Activated CD4-positive, alpha-beta T cell treated with anti-CD3 and anti-CD28 coated beads, Interleukin-2, amount 50 U/mL, for 1 hour (primary cell): Measurements from ENCODE around the gene WEE2.

Experiments used
- DNase-seq: peaks from one replicate; pipeline ENCODE4 v3.0.0-alpha.2; 2020

Gene WEE2

GRCh38 chr7:141691961-141692360 is 16.2 kb upstream of the WEE2 start:
- DNase-seq, result no peak

GRCh38 chr7:141693082-141693481 is 15.1 kb upstream of the WEE2 start:
- no peak for DNase-seq

- no peak for DNase-seq
Measured at GRCh38 chr7:141695803-141696289, 12.3 kb upstream of the WEE2 start.

DNA sequence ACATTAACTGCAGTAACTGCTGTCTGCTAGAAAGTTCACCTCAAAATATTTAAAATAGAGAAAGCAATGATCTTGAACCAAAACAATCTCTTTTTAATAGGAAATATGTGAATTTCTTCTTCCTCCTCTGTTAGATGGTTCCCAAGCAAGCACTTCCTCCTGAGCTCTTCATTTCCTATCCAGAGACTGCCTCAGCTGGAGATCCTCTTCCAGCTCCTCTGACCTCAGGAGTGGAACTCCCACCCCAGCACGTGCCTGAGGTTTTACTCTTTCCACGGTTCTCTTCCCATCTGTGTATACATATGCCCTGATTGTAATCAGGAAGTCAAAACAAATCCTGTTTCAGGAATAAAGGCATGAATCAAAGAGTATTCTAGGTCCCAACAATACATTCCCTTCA is 11.8 kb upstream of the WEE2 start:
- DNase-seq, result no peak

GRCh38 chr7:141697211-141697871 is 10.8 kb upstream of the WEE2 start:
- DNase-seq, result no peak

DNA sequence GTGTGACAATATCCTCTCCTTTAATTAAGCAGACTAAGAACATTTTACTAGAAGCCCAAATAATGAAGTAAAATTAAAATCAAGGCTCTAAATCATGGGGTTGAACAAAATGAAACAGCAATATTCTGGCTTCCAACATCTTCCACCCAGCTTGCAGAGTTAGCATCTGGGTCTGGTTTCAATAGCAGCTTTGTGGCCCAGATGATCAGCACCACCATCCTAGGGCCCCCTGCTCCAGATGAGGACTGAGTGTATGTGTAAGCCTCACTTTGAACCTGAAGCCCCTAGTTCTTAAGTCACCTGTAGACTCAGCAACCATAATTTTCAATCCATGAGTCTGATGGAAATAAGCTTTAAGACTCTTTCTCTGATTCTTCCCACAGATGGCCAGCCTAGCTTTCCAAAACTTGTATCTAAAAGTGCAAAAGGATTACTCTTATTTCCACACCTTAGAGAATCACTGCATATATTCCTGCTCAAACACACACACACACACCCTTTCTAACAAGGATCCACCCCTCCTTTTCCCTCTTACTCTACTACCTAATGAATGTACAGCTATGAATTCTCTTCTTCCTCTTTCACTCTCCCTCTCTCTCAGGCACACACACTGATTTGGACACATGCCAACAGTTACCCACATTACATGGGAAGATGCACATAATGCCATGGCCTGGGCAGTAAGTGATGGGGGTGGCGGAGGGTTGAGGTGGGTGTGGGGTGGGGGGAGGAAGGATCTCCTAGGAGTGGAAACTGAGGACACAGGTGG is 9.7 kb upstream of the WEE2 start:
- DNase-seq, result no peak

DNA sequence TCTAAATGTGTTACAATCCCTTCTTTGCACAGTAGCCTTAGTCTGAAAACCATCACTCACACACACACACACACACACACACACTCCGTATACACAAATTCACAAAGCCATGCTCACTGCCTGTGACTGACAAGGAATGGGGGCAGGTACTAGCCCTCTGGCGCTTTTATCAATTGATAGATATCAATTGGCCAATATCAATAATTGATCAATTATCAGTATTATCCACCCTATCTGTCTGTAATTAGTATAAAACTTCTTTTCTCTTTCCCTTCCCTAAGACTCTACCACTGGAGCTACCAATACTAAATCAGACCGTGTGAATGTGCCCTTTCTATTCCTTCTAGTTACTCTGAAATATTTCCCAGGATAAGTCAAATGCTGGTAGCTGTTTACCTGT is 8.3 kb upstream of the WEE2 start:
- DNase-seq, result no peak

- DNase-seq, result no peak
Measured at GRCh38 chr7:141700296-141700847, 7.8 kb upstream of the WEE2 start.

DNA sequence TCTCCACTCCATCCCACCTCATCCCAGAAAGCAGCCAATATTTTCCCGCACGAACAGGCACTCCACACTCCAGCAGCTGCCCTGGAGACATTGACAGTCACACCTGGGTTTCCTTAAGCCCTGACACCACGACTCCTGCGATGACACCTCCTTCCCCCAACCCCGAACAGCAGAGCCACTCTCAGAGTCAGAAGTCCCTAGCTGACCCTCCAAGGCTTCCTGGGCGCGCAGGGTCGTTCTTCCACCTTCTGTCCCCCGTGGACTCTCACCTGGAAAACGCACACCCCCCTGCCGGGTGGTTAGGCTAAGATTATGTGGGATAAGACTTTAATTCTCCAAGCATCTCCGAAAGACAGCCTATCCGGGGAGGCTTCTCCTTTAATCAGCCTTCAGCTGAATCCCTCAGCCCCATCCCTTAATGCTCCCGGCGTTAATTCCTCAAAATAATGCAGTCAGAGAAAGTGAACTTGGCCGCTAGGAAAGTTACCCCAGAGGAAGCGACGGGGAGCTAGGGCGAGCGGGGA is 7.2 kb upstream of the WEE2 start:
- no peak for DNase-seq

- DNase-seq, result peak; percentile 58
Measured at GRCh38 chr7:141701489-141702046, 6.6 kb upstream of the WEE2 start.

DNA sequence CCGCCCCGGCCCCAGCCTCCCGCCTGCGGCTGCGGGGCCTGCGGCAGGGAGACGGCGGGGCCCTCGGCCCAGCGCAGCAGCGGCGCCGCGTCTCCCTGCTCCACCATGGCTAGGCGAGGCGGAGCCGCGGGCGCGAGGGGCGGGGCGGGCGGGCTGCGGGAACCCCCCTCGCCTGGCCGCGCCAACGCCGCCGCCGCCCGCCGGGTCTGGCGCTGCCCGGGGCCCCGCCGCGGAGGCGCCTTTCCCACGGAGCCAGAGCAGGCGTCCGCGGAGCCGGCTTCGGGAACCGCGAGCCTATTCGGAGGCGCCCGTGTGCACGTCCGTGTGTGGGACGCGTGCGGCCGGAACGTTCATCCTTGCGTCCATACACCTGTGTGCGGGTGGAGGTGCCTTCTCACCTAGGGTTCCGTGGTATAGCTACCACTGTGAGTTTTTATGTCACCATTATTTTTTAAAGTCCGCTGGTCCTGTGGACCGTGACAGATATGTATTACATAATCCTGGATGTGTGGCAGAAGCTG is 6.0 kb upstream of the WEE2 start, which contains the start of gene DENND11:
TSS of gene DENND11 (minus strand) at position 120 of the 521 bp plus-strand sequence. CDS start at position 107, 13 bp downstream.
- DNase-seq, result peak; percentile 50

- DNase-seq, result no peak
Measured at GRCh38 chr7:141702892-141703291, 5.3 kb upstream of the WEE2 start.

GRCh38 chr7:141704112-141704511 is 4.0 kb upstream of the WEE2 start:
- no peak for DNase-seq

- no peak for DNase-seq
Measured at GRCh38 chr7:141704741-141705140, 3.4 kb upstream of the WEE2 start.

DNA sequence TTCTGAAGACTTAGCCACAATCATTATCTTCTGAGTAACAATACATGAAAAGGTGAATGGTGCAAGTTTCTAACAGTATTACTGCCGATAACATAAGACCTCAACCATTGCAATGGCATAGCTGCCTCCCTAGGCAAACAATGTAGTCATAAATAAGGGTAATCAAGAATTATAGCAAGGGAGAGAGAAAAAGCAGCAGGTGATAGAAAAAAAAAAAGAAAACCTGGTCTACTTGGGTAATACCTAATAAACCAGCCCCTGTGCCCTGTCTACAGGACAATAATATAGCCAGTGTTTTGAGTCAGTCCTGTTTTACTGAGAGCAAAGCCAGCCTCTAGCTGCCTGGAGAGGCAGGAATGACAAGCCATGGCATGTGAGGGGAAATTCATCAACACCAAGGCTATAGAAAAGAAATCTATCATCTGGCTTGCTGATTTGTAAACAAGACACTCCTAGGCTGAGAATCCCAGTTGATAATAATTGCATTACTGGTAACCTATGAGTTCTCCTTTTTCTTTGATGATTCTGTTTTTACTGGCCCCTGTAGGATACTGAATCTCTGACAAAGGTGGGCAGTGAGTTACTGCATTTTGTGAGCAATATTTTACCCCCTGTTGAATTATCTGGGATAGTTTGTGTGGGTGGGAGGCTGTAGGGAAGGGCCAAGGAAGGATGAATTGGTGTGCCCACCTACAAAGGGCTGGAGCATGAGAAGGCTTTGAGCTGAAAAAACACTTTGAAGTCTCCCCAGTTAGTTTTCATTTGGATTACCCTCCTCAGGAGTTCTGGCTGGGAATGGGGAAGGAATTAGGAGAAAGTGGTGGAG is 1.7 kb upstream of the WEE2 start:
- DNase-seq, result no peak

DNA sequence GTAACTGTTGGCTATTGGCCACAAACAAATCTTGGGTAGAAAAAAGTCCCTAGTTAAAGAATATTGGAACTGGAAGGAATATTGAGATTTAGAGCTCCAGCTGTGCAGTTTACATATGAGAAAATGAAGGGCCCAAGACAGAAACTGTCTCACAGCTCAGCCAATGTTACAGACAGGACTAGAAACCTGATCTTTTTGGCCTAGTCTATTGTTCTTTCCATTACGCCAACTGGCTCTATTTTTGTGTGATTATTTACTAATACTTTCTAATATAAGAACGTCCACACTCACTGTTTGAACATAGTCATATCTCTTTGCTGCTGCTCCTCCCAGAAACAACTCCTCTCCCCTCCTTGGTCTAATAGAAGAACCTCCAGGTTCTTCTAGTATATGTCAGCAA is 1.2 kb downstream of the WEE2 start:
- DNase-seq, result no peak

- DNase-seq, result no peak
Measured at GRCh38 chr7:141709749-141710148, 1.6 kb downstream of the WEE2 start.

- no peak for DNase-seq
Measured at GRCh38 chr7:141710301-141710700, 2.1 kb downstream of the WEE2 start.

DNA sequence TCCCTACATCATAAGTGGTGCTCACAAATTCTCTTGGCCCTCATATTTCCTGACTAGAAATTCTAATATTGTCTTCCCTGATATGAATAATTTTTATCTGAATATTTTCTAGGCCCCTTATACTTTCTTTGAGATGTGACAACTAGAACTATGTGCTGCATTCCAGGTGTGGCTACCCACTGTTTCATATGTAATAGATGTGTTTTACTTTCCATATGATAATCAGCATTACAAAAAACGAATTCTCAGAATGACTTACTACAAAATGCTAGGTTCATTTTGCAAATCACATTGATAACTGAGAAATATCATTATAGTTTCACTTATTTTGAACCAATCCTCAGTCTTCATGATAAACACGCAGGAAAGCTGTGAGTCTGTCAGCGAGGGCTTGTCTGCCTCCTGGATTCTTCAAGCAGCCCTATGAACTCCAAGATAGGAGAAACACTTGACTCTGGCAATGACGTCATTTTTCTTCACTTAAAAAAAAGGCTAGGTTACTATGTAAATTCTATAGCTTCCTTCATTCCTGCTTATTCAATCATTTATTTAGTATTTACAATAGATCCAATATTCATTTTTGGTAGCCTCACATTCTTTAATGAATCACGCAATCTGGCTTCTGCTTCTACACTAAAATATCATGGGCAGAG is 4.6 kb downstream of the WEE2 start:
- no peak for DNase-seq

GRCh38 chr7:141713890-141714289 is 5.7 kb downstream of the WEE2 start:
- DNase-seq, result no peak

DNA sequence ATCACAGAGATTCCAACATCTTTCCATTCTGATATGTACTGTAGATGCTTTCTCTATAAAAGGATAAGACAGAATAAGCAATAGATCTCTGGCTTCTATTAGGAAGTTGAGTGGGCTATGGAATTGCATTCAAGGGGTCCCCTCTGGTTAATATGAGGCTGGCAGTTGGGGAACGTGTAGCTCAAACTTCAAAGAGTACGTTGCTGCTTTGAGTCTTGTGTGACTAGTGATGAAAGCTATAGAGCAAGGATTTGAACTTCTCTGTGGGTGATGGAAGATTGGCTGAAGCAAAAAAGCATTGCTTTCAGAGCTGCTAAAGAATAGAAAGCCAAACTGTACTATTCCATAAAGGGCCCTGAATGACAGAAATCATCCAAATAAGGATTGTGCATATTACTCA is 6.4 kb downstream of the WEE2 start:
- DNase-seq, result no peak

GRCh38 chr7:141715018-141715417 is 6.9 kb downstream of the WEE2 start:
- DNase-seq, result no peak
